ENCODE data around the gene NAB2. TPM values are rescaled to one million over a fixed set of nuclear protein-coding genes. Genes with fewer than 3 reads are reported as not detected.

Gene NAB2
- total RNA-seq, 1 donor from 2014 or later = 38.1 TPM

GRCh38 chr12:57126561-57126960 is 37.6 kb downstream of the NAB2 start:
- no peaks in the 10 kb centered on the region for H3K36me3 ChIP-seq (ENCODE audit: control insufficient read depth in 3 of 3, insufficient read depth in 3 of 3, low read length in 3 of 3)
- peak overlapping the region in 2 of 3 donors; percentile 91 to 92 for H3K9ac ChIP-seq (ENCODE audit: low read depth in 1 of 3, low read length in 3 of 3)
- H3K4me1 ChIP-seq (ENCODE audit: control insufficient read depth in 3 of 3, insufficient read depth in 3 of 3, low read length in 3 of 3) = peaks cover 7 to 18% (median 16%) of the 10 kb centered on the region in 3 donors
- H3K27ac ChIP-seq (ENCODE audit: low read depth, low read length) = peak overlapping the region; percentile 94
- H3K27me3 ChIP-seq (ENCODE audit: control insufficient read depth in 3 of 3, insufficient read depth in 3 of 3, low read length in 3 of 3) = no peaks in the 10 kb centered on the region
- no peaks in the 10 kb centered on the region for H3K9me3 ChIP-seq (ENCODE audit: control insufficient read depth in 3 of 3, low read length in 3 of 3)
- H3K4me3 ChIP-seq (ENCODE audit: low read length in 3 of 3) = peak overlapping the region in 2 of 3 donors; percentile 86 to 93

- Histone ChIP-seq H3K4me3 (ENCODE audit: low read length in 3 of 3) (peak overlapping the region; percentile 78 to 93 (median 86)), H3K27me3 (ENCODE audit: control insufficient read depth in 3 of 3, insufficient read depth in 3 of 3, low read length in 3 of 3) (no peaks in the 10 kb centered on the region), H3K27ac (ENCODE audit: low read depth, low read length) (peak overlapping the region; percentile 94), H3K9ac (ENCODE audit: low read depth in 1 of 3, low read length in 3 of 3) (peak overlapping the region; percentile 43 to 92 (median 91)), H3K4me1 (ENCODE audit: control insufficient read depth in 3 of 3, insufficient read depth in 3 of 3, low read length in 3 of 3) (peaks cover 13 to 24% (median 22%) of the 10 kb centered on the region in 3 donors), H3K36me3 (ENCODE audit: control insufficient read depth in 3 of 3, insufficient read depth in 3 of 3, low read length in 3 of 3) (no peaks in the 10 kb centered on the region), H3K9me3 (ENCODE audit: control insufficient read depth in 3 of 3, low read length in 3 of 3) (no peaks in the 10 kb centered on the region)
These were observed 38.3 kb downstream of the NAB2 start for GRCh38 chr12:57127101-57127725.

DNA sequence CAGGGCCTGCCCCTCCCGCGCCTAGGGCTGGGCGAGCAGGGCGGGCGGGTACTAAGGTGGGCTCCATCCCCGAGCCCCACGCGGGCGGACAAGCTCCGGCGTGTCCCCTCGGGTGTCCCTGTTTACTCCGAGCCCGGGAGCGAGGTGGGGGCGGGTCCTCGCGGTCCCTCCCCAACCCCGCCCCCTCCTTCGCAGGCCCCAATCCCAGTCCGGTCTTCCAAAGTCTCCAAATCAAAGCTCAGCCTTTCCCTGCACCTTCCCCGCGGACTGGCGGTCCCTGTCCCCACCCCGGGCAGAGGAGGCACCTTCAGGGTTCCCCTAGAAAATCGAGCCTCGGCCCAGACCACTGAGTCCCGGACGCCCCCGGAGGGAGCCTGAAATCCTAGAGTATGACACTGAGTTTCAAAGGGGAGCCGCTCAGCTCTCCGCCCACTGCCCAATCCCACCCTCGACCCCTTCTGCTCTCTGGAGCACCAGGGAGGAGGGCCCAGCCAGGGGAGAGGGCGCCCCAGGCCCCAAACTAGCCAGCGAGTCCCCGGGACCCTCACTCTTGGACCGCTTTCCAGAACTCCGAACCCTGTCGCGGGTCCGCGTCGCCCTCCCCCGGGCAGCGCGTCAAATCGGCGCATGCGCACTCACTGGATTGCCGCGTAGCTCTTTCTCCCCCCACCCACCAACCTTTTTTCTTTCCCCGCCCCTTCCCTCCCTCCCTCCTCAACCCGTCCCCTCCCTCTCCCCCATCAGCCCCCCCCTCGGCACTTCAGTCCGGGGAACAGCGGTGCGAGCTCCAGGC is 39.0 kb downstream of the NAB2 start, which contains the start of gene LRP1:
TSS of gene LRP1 (plus strand) at position 758 of the 793 bp plus-strand sequence. CDS start 482 bp downstream, outside the sequence.
- Histone ChIP-seq H3K9me3 (ENCODE audit: control insufficient read depth in 3 of 3, low read length in 3 of 3) (no peaks in the 10 kb centered on the region), H3K27ac (ENCODE audit: low read depth, low read length) (peak within 1 kb of the TSS; percentile 94), H3K36me3 (ENCODE audit: control insufficient read depth in 3 of 3, insufficient read depth in 3 of 3, low read length in 3 of 3) (no peaks in the 10 kb centered on the region), H3K4me3 (ENCODE audit: low read length in 3 of 3) (peak within 1 kb of the TSS; percentile 78 to 93 (median 86)), H3K9ac (ENCODE audit: low read depth in 1 of 3, low read length in 3 of 3) (peak within 1 kb of the TSS; percentile 81 to 92 (median 91)), H3K27me3 (ENCODE audit: control insufficient read depth in 3 of 3, insufficient read depth in 3 of 3, low read length in 3 of 3) (no peaks in the 10 kb centered on the region), H3K4me1 (ENCODE audit: control insufficient read depth in 3 of 3, insufficient read depth in 3 of 3, low read length in 3 of 3) (peaks cover 16 to 29% (median 29%) of the 10 kb centered on the region in 3 donors)

- Histone ChIP-seq H3K9ac (ENCODE audit: low read depth in 1 of 3, low read length in 3 of 3) (peak overlapping the region; percentile 56 to 75 (median 57)), H3K4me3 (ENCODE audit: low read length in 3 of 3) (peak overlapping the region; percentile 67 to 78 (median 67)), H3K36me3 (ENCODE audit: control insufficient read depth in 3 of 3, insufficient read depth in 3 of 3, low read length in 3 of 3) (no peaks in the 10 kb centered on the region), H3K27me3 (ENCODE audit: control insufficient read depth in 3 of 3, insufficient read depth in 3 of 3, low read length in 3 of 3) (no peaks in the 10 kb centered on the region), H3K27ac (ENCODE audit: low read depth, low read length) (peak overlapping the region; percentile 81), H3K4me1 (ENCODE audit: control insufficient read depth in 3 of 3, insufficient read depth in 3 of 3, low read length in 3 of 3) (peaks cover 22 to 35% (median 34%) of the 10 kb centered on the region in 3 donors), H3K9me3 (ENCODE audit: control insufficient read depth in 3 of 3, low read length in 3 of 3) (no peaks in the 10 kb centered on the region)
These were observed 39.8 kb downstream of the NAB2 start for GRCh38 chr12:57128519-57129247.

- Histone ChIP-seq H3K27ac (ENCODE audit: low read depth, low read length) (peak overlapping the region; percentile 81), H3K4me3 (ENCODE audit: low read length in 3 of 3) (peak overlapping the region; percentile 60 to 73 (median 67)), H3K27me3 (ENCODE audit: control insufficient read depth in 3 of 3, insufficient read depth in 3 of 3, low read length in 3 of 3) (no peaks in the 10 kb centered on the region), H3K36me3 (ENCODE audit: control insufficient read depth in 3 of 3, insufficient read depth in 3 of 3, low read length in 3 of 3) (no peaks in the 10 kb centered on the region), H3K9me3 (ENCODE audit: control insufficient read depth in 3 of 3, low read length in 3 of 3) (no peaks in the 10 kb centered on the region), H3K4me1 (ENCODE audit: control insufficient read depth in 3 of 3, insufficient read depth in 3 of 3, low read length in 3 of 3) (peaks cover 28 to 37% (median 36%) of the 10 kb centered on the region in 3 donors), H3K9ac (ENCODE audit: low read depth in 1 of 3, low read length in 3 of 3) (peak overlapping the region in 2 of 3 donors; percentile 6 to 68)
These were observed 40.5 kb downstream of the NAB2 start for GRCh38 chr12:57129321-57129842.

DNA sequence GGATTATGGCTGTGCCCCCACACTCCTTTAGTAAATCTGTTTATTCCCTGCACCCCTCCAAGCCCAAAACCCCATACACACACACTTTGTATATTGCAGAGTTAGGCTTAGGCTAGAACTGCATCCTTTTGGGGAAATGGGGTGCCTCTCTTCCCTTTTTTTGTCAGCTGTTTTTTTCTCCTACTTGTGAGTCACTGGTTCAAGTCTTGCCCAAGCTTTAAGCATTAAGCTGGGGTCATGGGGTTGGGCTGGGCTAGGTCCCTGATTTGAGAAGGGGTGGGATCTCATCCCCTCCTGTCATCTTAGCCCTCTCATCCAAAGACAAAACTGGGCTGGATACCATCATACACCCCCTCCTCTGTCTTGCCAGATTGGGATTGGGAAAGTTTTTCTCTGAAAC is 41.0 kb downstream of the NAB2 start:
- Histone ChIP-seq H3K4me1 (ENCODE audit: control insufficient read depth in 3 of 3, insufficient read depth in 3 of 3, low read length in 3 of 3) (peaks cover 28 to 38% (median 36%) of the 10 kb centered on the region in 3 donors), H3K27ac (ENCODE audit: low read depth, low read length) (peak overlapping the region; percentile 81), H3K36me3 (ENCODE audit: control insufficient read depth in 3 of 3, insufficient read depth in 3 of 3, low read length in 3 of 3) (no peaks in the 10 kb centered on the region), H3K9ac (ENCODE audit: low read depth in 1 of 3, low read length in 3 of 3) (peak overlapping the region; percentile 6 to 68 (median 30)), H3K4me3 (ENCODE audit: low read length in 3 of 3) (peak overlapping the region; percentile 60 to 73 (median 67)), H3K9me3 (ENCODE audit: control insufficient read depth in 3 of 3, low read length in 3 of 3) (no peaks in the 10 kb centered on the region), H3K27me3 (ENCODE audit: control insufficient read depth in 3 of 3, insufficient read depth in 3 of 3, low read length in 3 of 3) (no peaks in the 10 kb centered on the region)

GRCh38 chr12:57130941-57131340 is 42.0 kb downstream of the NAB2 start:
- Histone ChIP-seq H3K9ac (ENCODE audit: low read depth in 1 of 3, low read length in 3 of 3) (peak overlapping the region in 2 of 3 donors; percentile 47 to 50), H3K36me3 (ENCODE audit: control insufficient read depth in 3 of 3, insufficient read depth in 3 of 3, low read length in 3 of 3) (no peaks in the 10 kb centered on the region), H3K27ac (ENCODE audit: low read depth, low read length) (peak overlapping the region; percentile 81), H3K4me3 (ENCODE audit: low read length in 3 of 3) (peak overlapping the region in 2 of 3 donors; percentile 36 to 73), H3K4me1 (ENCODE audit: control insufficient read depth in 3 of 3, insufficient read depth in 3 of 3, low read length in 3 of 3) (peaks cover 35 to 44% (median 42%) of the 10 kb centered on the region in 3 donors), H3K27me3 (ENCODE audit: control insufficient read depth in 3 of 3, insufficient read depth in 3 of 3, low read length in 3 of 3) (peaks cover 0 to 6% (median 0%) of the 10 kb centered on the region in 3 donors), H3K9me3 (ENCODE audit: control insufficient read depth in 3 of 3, low read length in 3 of 3) (no peaks in the 10 kb centered on the region)

- H3K36me3 ChIP-seq (ENCODE audit: control insufficient read depth in 3 of 3, insufficient read depth in 3 of 3, low read length in 3 of 3) = no peaks in the 10 kb centered on the region
- peaks cover 0 to 6% (median 0%) of the 10 kb centered on the region in 3 donors for H3K27me3 ChIP-seq (ENCODE audit: control insufficient read depth in 3 of 3, insufficient read depth in 3 of 3, low read length in 3 of 3)
- peak overlapping the region in 2 of 3 donors; percentile 45 to 52 for H3K4me3 ChIP-seq (ENCODE audit: low read length in 3 of 3)
- H3K9me3 ChIP-seq (ENCODE audit: control insufficient read depth in 3 of 3, low read length in 3 of 3) = no peaks in the 10 kb centered on the region
- H3K4me1 ChIP-seq (ENCODE audit: control insufficient read depth in 3 of 3, insufficient read depth in 3 of 3, low read length in 3 of 3) = peaks cover 32 to 46% (median 41%) of the 10 kb centered on the region in 3 donors
- H3K27ac ChIP-seq (ENCODE audit: low read depth, low read length) = peak overlapping the region; percentile 81
- H3K9ac ChIP-seq (ENCODE audit: low read depth in 1 of 3, low read length in 3 of 3) = peak overlapping the region in 2 of 3 donors; percentile 2 to 34
These were observed 43.2 kb downstream of the NAB2 start for GRCh38 chr12:57131896-57132744.
